MM.1S (cell line): ENCODE data around the gene FBXW12.

Experiments used
- EZH2 ChIP-seq: fragments of 300-600 bp; sonication (generic); optimal IDR thresholded peaks from 2 replicates; pipeline ENCODE3; 2017; ENCODE audit warnings: low read depth, mild to moderate bottlenecking, antibody characterized with exemption, low read length, mixed read lengths
- EZH2phosphoT487 ChIP-seq: fragments of 300-600 bp; sonication (generic); IDR thresholded peaks from 2 replicates; pipeline ENCODE4 v1.6.1; 2018; ENCODE audit warnings: antibody characterized with exemption, low read length
- TF ChIP-seq, protein P1 (sequence below): fragments of 300-600 bp; sonication (generic); IDR thresholded peaks from 2 replicates; pipeline ENCODE4 v1.5.1; 2016; ENCODE audit warnings: antibody characterized with exemption, low read length, mixed read lengths

DNA sequence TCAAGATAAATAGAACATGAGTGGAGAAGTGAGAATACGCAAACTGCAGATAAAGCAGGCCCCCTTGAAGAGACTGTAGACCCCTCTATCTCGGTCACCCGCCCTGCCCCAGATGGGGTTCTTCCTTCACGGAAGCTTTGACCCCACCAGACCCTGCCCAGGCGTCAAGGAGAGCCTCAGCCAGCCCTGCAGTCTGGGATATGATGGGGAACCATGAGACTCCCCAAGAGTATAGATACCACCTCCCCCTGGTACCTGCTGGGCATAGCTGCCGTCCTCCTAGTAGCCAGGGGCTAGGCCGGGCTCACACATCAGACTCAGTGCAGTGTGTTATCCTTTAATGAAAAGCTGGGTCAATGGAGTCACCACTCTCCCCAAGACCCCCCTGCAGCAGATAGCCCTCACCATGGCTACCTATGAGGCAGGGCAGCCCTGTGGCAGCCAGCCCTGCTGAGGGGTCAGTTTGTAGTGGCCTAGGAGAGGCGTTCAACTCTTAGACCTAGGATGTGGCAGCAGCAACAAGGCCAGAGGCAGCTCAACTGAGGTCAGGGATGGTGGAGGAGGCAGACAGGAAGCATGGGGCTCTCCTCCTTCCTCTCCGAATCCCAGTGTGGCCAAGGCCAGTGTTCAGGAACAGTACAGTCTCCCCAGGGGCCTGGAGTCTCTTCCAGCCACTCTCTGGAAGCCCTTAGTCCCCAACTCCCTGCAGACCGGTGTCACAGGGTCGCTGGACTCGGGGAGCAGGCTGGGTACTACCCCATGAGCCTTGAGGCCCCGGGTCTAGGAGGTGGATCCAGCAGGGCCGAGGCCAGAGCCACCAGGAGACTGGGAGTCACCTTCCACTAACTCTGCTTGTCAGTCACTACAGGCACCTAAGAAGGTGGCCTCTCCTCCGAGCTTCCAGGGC, 31.8 kb downstream of the FBXW12 start:
- TF ChIP-seq, protein P1, sequence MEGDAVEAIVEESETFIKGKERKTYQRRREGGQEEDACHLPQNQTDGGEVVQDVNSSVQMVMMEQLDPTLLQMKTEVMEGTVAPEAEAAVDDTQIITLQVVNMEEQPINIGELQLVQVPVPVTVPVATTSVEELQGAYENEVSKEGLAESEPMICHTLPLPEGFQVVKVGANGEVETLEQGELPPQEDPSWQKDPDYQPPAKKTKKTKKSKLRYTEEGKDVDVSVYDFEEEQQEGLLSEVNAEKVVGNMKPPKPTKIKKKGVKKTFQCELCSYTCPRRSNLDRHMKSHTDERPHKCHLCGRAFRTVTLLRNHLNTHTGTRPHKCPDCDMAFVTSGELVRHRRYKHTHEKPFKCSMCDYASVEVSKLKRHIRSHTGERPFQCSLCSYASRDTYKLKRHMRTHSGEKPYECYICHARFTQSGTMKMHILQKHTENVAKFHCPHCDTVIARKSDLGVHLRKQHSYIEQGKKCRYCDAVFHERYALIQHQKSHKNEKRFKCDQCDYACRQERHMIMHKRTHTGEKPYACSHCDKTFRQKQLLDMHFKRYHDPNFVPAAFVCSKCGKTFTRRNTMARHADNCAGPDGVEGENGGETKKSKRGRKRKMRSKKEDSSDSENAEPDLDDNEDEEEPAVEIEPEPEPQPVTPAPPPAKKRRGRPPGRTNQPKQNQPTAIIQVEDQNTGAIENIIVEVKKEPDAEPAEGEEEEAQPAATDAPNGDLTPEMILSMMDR, result no peak
- TF ChIP-seq EZH2phosphoT487 (no peak), EZH2 (no peak)
